Effector memory CD4-positive, alpha-beta T cell (primary cell): ENCODE data around the gene ALG13.

ENCODE experiments used
- DNase-seq, 3 donors: peaks; one replicate each; pipeline ENCODE4 v3.0.0-alpha.2; 2020
- H3K27ac ChIP-seq: 2 replicates; pipeline ENCODE4 v1.7.0; 2013; ENCODE audit warnings: mild to moderate bottlenecking, low read length, moderate library complexity; ENCODE audit not compliant: insufficient read depth, poor library complexity, severe bottlenecking
- H3K27me3 ChIP-seq: replicated peaks from 2 replicates; pipeline ENCODE4 v1.7.0; 2013; ENCODE audit warnings: mild to moderate bottlenecking, low read length; ENCODE audit not compliant: insufficient read depth, control insufficient read depth, poor library complexity, severe bottlenecking
- H3K36me3 ChIP-seq: 2 replicates; pipeline ENCODE4 v1.7.0; 2013; ENCODE audit warnings: mild to moderate bottlenecking, low read length, moderate library complexity; ENCODE audit not compliant: control insufficient read depth, insufficient read depth
- H3K4me1 ChIP-seq: 2 replicates; pipeline ENCODE4 v1.7.0; 2013; ENCODE audit warnings: low read length, mild to moderate bottlenecking; ENCODE audit not compliant: control insufficient read depth, insufficient read depth, poor library complexity, severe bottlenecking
- H3K4me3 ChIP-seq: 2 replicates; pipeline ENCODE4 v1.7.0; 2013; ENCODE audit warnings: low read length, low read depth, mild to moderate bottlenecking; ENCODE audit not compliant: insufficient read depth, poor library complexity, severe bottlenecking
- H3K9me3 ChIP-seq: 2 replicates; pipeline ENCODE4 v1.7.0; 2013; ENCODE audit warnings: mild to moderate bottlenecking, low read length, moderate library complexity; ENCODE audit not compliant: control insufficient read depth

The ALG13 gene

GRCh38 chrX:111661241-111661640 is 19.7 kb upstream of the ALG13 start:
- Histone ChIP-seq H3K4me3 (no peak overlapping the region), H3K9me3 (no peaks in the 10 kb centered on the region)
- no peak for DNase-seq

DNA sequence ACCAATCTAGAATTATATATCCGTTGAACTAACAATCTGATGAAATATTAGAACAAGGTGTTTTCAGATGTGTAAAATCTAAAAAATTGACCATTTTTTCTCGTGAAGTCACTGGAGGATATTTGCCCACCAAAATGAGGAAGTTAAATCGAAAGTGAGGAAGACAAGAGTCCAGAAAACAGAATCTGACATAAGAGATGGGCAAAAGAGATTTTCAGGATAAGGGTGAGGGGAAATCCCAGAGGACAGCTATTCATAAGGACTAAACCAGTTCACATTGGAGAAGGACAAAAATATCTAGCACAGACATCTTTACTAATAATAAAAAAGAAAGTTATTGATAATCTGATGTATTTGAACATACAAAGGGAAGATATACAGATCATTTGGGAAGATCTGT is 18.7 kb upstream of the ALG13 start:
- Histone ChIP-seq H3K27me3 (no peaks in the 10 kb centered on the region), H3K36me3 (no peaks in the 10 kb centered on the region), H3K4me3 (no peak overlapping the region), H3K4me1 (no peaks in the 10 kb centered on the region), H3K9me3 (no peaks in the 10 kb centered on the region), H3K27ac (no peak overlapping the region)
- DNase-seq = no peak

More at GRCh38 chrX:111661241-111661640, 19.7 kb upstream of the ALG13 start:
- no peaks in the 10 kb centered on the region for H3K4me1 ChIP-seq
- H3K27me3 ChIP-seq = no peaks in the 10 kb centered on the region
- H3K27ac ChIP-seq = no peak overlapping the region
- no peaks in the 10 kb centered on the region for H3K36me3 ChIP-seq

DNA sequence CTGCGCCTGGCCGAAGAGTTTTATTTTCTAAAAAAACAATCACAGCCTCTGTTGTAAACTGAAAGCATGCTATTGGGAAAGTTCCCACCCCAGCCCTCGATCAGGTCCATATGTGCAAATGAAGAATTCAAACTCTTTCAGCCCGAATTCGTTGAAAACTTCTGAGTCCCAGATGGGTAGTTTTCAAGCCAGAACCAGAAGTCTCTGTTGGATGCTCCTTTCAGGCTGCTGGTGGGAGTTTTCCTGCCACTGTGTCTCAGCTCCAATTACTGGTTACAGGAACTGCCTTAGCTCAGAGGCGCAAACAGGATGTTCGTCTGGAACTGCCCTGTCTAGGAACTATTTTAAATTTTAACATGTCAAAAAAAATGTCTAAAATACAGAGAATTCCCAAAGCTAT is 9.3 kb upstream of the ALG13 start:
- no peaks in the 10 kb centered on the region for H3K4me1 ChIP-seq
- no peak overlapping the region for H3K27ac ChIP-seq
- H3K9me3 ChIP-seq = no peaks in the 10 kb centered on the region
- H3K27me3 ChIP-seq = no peaks in the 10 kb centered on the region
- no peak for DNase-seq
- H3K4me3 ChIP-seq = no peak overlapping the region
- H3K36me3 ChIP-seq = no peaks in the 10 kb centered on the region

DNA sequence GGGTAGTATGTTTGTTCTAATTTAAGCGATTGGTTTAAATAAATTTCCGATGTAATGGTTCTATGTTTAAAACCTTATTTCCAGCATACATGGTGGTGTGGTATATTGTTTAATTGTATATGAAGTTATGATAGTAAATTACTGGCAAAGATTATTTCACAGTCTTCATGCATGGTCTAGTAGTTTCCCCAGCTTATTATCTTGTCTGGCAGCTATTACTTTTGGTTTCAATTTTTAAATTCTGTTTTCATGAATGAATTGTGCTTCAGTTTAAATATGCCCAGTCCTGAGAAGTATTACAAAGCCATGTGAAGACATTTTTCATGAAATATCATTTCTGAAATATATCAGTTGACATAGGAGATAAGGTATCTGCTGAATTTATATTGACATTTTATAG is 6.3 kb downstream of the ALG13 start:
- no peaks in the 10 kb centered on the region for H3K27me3 ChIP-seq
- no peak overlapping the region for H3K4me3 ChIP-seq
- H3K27ac ChIP-seq = no peak overlapping the region
- H3K36me3 ChIP-seq = peaks cover 11% of the 10 kb centered on the region
- no peak for DNase-seq
- peaks cover 3% of the 10 kb centered on the region for H3K4me1 ChIP-seq
- H3K9me3 ChIP-seq = no peaks in the 10 kb centered on the region

DNA sequence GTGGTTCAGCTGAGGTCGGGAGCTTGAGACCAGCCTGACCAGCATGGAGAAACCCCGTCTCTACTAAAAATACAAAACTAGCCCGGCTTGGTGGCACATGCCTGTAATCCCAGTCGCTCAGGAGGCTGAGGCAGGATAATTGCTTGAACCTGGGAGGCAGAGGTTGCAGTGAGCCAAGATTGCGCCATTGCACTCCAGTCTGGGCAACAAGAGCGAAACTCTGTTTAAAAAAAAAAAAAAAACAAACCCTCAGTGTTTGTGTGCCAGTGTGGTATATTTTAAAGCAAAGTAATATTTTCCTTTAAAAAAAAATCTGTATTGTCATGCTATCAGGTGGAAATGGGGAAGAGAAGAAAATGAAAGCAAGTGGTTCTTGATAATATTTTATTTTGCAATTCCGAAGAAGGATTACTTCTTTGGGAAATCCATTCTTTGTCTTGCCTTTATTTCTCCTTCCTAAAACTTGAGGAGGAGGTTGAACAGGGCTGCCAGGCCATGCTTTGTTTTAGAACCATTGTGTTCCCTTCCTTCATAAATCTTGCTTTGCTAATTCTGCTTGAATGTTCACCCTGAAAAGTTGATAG is 14.4 kb downstream of the ALG13 start:
- H3K4me1 ChIP-seq = no peaks in the 10 kb centered on the region
- no peaks in the 10 kb centered on the region for H3K27me3 ChIP-seq
- no peak overlapping the region for H3K27ac ChIP-seq
- H3K4me3 ChIP-seq = no peak overlapping the region
- H3K9me3 ChIP-seq = no peaks in the 10 kb centered on the region
- DNase-seq = no peak
- H3K36me3 ChIP-seq = peaks cover 5% of the 10 kb centered on the region

DNA sequence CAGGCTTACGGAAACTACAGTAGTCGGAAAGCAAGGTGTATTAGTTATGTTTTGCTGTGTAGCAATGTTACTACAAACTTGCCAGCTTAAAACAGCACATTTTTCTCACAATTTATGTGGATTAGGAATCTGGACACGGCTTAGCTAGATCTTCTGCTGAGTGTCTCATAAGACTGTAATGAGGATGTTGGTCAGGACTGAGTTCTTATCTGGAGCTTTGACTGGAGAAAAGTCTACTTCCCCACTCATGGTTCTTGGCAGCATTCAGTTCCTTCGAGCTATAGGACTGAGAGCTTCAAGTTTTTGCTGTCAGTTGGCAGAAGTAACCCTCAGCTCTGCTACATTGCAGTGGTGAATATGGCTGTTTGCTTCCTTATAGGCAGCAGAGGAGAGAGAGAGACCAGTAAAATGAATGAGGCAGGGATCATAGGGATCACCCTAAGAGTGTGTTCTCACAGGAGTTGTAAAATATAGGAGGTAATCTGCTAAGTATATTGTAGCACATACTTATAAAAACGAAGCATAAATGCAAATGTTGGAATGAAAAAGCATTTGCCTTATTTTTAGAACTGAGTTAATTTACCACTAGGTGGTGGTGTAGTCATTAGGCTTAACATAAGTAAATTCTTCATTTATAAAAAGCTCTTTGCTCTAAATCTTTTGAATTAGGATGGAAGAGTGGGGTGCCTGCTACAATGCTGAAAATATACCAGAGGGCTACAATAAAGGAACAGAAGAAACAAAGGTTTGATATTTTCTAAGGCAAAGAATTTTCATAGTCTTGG is 38.6 kb downstream of the ALG13 start:
- no peak overlapping the region for H3K27ac ChIP-seq
- H3K36me3 ChIP-seq = peaks cover 3% of the 10 kb centered on the region
- no peak for DNase-seq
- H3K9me3 ChIP-seq = no peaks in the 10 kb centered on the region
- no peaks in the 10 kb centered on the region for H3K4me1 ChIP-seq
- no peak overlapping the region for H3K4me3 ChIP-seq
- H3K27me3 ChIP-seq = no peaks in the 10 kb centered on the region

- H3K4me1 ChIP-seq = no peaks in the 10 kb centered on the region
- H3K9me3 ChIP-seq = no peaks in the 10 kb centered on the region
- H3K4me3 ChIP-seq = no peak overlapping the region
- peaks cover 18% of the 10 kb centered on the region for H3K36me3 ChIP-seq
- no peak for DNase-seq
- no peaks in the 10 kb centered on the region for H3K27me3 ChIP-seq
- H3K27ac ChIP-seq = no peak overlapping the region
Measured at GRCh38 chrX:111728096-111728495, 47.1 kb downstream of the ALG13 start.

DNA sequence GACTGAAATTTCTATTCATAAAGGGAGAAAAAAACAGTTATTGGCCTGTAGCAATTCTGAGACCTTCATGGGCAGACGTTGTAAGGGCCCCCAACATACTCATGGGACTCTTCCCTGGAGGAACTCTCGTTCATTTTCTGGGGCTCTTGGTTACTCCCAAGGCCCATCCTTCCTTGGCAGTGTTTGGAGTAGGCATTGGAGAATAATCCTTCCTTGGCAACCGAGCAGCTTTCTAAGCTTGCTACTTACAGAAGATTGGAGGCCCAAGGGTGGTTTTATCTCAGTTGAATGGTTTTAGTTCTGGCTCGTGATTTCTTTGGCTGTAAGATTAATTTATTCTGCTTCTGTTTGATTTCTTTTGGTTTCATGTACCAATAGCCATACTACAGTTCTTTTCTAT is 50.4 kb downstream of the ALG13 start:
- H3K27ac ChIP-seq = no peak overlapping the region

GRCh38 chrX:111736571-111736970 is 55.6 kb downstream of the ALG13 start:
- Histone ChIP-seq H3K9me3 (no peaks in the 10 kb centered on the region), H3K27me3 (no peaks in the 10 kb centered on the region), H3K36me3 (peaks cover 53% of the 10 kb centered on the region), H3K4me1 (no peaks in the 10 kb centered on the region), H3K27ac (no peak overlapping the region), H3K4me3 (no peak overlapping the region)
- no peak for DNase-seq

More for the DNA sequence above, 50.4 kb downstream of the ALG13 start:
- H3K27me3 ChIP-seq = no peaks in the 10 kb centered on the region
- H3K9me3 ChIP-seq = no peaks in the 10 kb centered on the region
- H3K36me3 ChIP-seq = peaks cover 30% of the 10 kb centered on the region
- no peak for DNase-seq
- H3K4me3 ChIP-seq = no peak overlapping the region
- no peaks in the 10 kb centered on the region for H3K4me1 ChIP-seq

DNA sequence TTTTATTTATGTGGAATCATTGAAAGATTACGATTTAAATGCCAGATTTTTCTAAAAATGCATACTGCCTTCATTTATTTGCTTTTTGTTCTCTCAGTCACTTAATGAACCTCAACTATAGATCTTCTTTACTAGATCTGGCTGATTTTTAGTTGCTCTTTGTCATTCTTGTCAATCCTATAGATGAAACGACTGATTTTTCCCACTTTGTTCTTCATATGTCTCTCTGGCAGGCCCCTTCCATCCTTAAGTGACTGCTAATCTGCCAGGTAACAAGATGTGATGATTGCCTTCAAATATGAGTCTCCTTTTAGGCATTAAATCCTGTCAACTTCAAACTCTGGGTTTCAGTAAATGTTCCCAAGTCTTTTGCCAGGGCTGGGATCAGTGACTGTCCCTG is 61.0 kb downstream of the ALG13 start:
- no peak overlapping the region for H3K27ac ChIP-seq
- no peaks in the 10 kb centered on the region for H3K9me3 ChIP-seq
- peaks cover 29% of the 10 kb centered on the region for H3K36me3 ChIP-seq
- no peaks in the 10 kb centered on the region for H3K27me3 ChIP-seq
- H3K4me3 ChIP-seq = no peak overlapping the region
- no peaks in the 10 kb centered on the region for H3K4me1 ChIP-seq
- DNase-seq = no peak
